ENCODE results near the gene PCDHGC3.

PCDHGC3 gene

GRCh38 chr5:141465351-141465750 is 10.4 kb upstream of the PCDHGC3 start:
- H3K9me3 ChIP-seq: no peaks in the 10 kb centered on the region
- no peaks in the 10 kb centered on the region for H3K36me3 ChIP-seq
- H3K27ac ChIP-seq: no peak overlapping the region
- TF ChIP-seq CTCF (IDR thresholded peaks at IDR 0.05): no peak
- peaks cover 49% of the 10 kb centered on the region for H3K27me3 ChIP-seq
- no peaks in the 10 kb centered on the region for H3K4me1 ChIP-seq (ENCODE audit: control insufficient read depth in 1 of 2, insufficient read depth in 1 of 2, low read depth in 1 of 2, low read length in 1 of 2)
- no peak overlapping the region for H3K4me3 ChIP-seq (ENCODE audit: low read depth in 1 of 2, low read length in 1 of 2)

- peaks cover 16 to 17% of the 10 kb centered on the region in 2 experiments for H3K4me1 ChIP-seq (ENCODE audit: control insufficient read depth in 1 of 2, insufficient read depth in 1 of 2, low read depth in 1 of 2, low read length in 1 of 2)
- H3K4me3 ChIP-seq (ENCODE audit: low read depth in 1 of 2, low read length in 1 of 2): peak overlapping the region; percentile 9 to 37
- H3K27me3 ChIP-seq: peaks cover 98% of the 10 kb centered on the region
- no peaks in the 10 kb centered on the region for H3K9me3 ChIP-seq
- no peaks in the 10 kb centered on the region for H3K36me3 ChIP-seq
- TF ChIP-seq CTCF (IDR thresholded peaks at IDR 0.05): no peak
- H3K27ac ChIP-seq: no peak overlapping the region
These were observed 556 bp downstream of the PCDHGC3 start for GRCh38 chr5:141476132-141476911.

GRCh38 chr5:141477044-141477575 is 1.3 kb downstream of the PCDHGC3 start:
- Histone ChIP-seq H3K27ac (no peak overlapping the region), H3K27me3 (peaks cover 98% of the 10 kb centered on the region), H3K4me3 (ENCODE audit: low read depth in 1 of 2, low read length in 1 of 2) (no peak overlapping the region), H3K9me3 (no peaks in the 10 kb centered on the region), H3K36me3 (no peaks in the 10 kb centered on the region), H3K4me1 (ENCODE audit: control insufficient read depth in 1 of 2, insufficient read depth in 1 of 2, low read depth in 1 of 2, low read length in 1 of 2) (peaks cover 16 to 17% of the 10 kb centered on the region in 2 experiments)
- TF ChIP-seq CTCF (IDR thresholded peaks at IDR 0.05): no peak

- no peaks in the 10 kb centered on the region for H3K36me3 ChIP-seq
- H3K9me3 ChIP-seq: no peaks in the 10 kb centered on the region
- H3K4me3 ChIP-seq (ENCODE audit: low read depth in 1 of 2, low read length in 1 of 2): no peak overlapping the region
- no peak overlapping the region for H3K27ac ChIP-seq
- H3K4me1 ChIP-seq (ENCODE audit: control insufficient read depth in 1 of 2, insufficient read depth in 1 of 2, low read depth in 1 of 2, low read length in 1 of 2): peaks cover 16 to 17% of the 10 kb centered on the region in 2 experiments
- peaks cover 100% of the 10 kb centered on the region for H3K27me3 ChIP-seq
- no peak for TF ChIP-seq CTCF (IDR thresholded peaks at IDR 0.05)
These were observed 2.0 kb downstream of the PCDHGC3 start for GRCh38 chr5:141477815-141478214.

- H3K27ac ChIP-seq: no peak overlapping the region
- H3K27me3 ChIP-seq: peaks cover 100% of the 10 kb centered on the region
- no peaks in the 10 kb centered on the region for H3K36me3 ChIP-seq
- TF ChIP-seq CTCF (IDR thresholded peaks at IDR 0.05): no peak
- H3K4me3 ChIP-seq (ENCODE audit: low read depth in 1 of 2, low read length in 1 of 2): no peak overlapping the region
- no peaks in the 10 kb centered on the region for H3K9me3 ChIP-seq
- peaks cover 16 to 17% of the 10 kb centered on the region in 2 experiments for H3K4me1 ChIP-seq (ENCODE audit: control insufficient read depth in 1 of 2, insufficient read depth in 1 of 2, low read depth in 1 of 2, low read length in 1 of 2)
These were observed 2.7 kb downstream of the PCDHGC3 start for GRCh38 chr5:141478321-141478945.
